A549 treated with CpdA at 1 μM for 4 hours (cell line): ENCODE data around the gene FAM9A. TPM values are rescaled to one million over a fixed set of nuclear protein-coding genes. Genes with fewer than 3 reads are reported as not detected.

Experiments used
- total RNA-seq: library from RNA; stranded (reverse); fragments of 200-300 nt; extraction: Qiagen RNA extraction; gene quantifications from 5 replicates; pipeline ENCODE4 v1.2.3, GENCODE V29; 2022; ENCODE audit warnings: low read depth

Gene FAM9A
- not detected in 5 replicates for total RNA-seq

DNA sequence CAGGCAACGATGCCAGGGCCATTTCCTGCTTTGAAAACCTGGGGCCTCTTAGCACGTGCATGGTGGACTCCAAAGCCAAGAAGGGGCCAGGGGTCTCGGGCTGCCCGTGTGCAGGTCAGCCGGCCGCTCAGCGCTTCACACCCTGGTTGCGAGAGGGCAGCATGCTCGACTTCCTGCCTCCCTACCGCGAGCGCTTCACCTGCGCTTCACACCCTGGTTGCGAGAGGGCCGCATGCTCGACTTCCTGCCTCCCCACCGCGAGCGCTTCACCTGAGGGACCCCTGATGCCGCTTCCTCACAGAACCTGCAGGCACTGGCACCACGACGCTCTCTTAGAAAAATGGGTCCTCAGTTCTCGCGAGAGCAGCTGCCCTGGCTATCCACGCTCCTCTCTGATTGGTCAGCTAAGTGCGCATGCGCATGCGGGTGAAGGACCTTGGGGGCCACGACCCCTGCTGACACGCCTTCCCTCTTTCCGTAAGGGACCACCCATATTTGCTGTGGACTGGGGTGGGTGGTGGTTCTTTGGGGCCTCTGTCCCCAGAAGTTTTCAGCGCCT lies at the start of gene FAM9A:
FAM9A (minus strand) TSS at position 343 of the 559 bp plus-strand sequence. CDS start 1,212 bp downstream, outside the sequence.

Other genes with a start within 250 kb of the FAM9A start
- 0.05 to 0.09 TPM (median 0.06 TPM) in 3 of 5 replicates, not detected in the others for gene ANOS1, start 69.2 kb downstream of the FAM9A start, total RNA-seq
- not detected in 5 replicates for gene FAM9B, start 232.7 kb upstream of the FAM9A start, total RNA-seq